Keratinocyte (primary cell): Measurements from ENCODE around the gene HCK. TPM values are rescaled to one million over a fixed set of nuclear protein-coding genes. Genes with fewer than 3 reads are reported as not detected.
A peak's percentile ranks its signal among the peaks of the same experiment; 100 is the strongest.

Source experiments
- DNase-seq: peaks from one replicate; pipeline ENCODE4 v3.0.0-alpha.2; 2011; ENCODE audit warnings: low read depth, missing footprints, low spot score
- FAIRE-seq: peaks from 2 replicates; lab custom pipeline; 2011; peaks lifted over from hg19 to GRCh38; lab: Jason Lieb, UNC
- H2AFZ ChIP-seq: 2 replicates; pipeline ENCODE4 v1.6.0; 2012; ENCODE audit warnings: low read length, control low read depth, inconsistent platforms; ENCODE audit not compliant: control insufficient read depth
- H3K27ac ChIP-seq: 2 replicates; pipeline ENCODE4 v1.5.1; 2011; ENCODE audit warnings: low read length; ENCODE audit not compliant: control insufficient read depth, insufficient read depth
- H3K27me3 ChIP-seq: 3 replicates; pipeline ENCODE4 v1.6.0; 2011; ENCODE audit warnings: low read length; ENCODE audit not compliant: control insufficient read depth, insufficient read depth; ENCODE audit errors: extremely low read depth
- H3K36me3 ChIP-seq, 2 experiments: 2 replicates in 1 of 2; 3 replicates in 1 of 2; pipeline ENCODE4 v1.5.1; 2011; ENCODE audit warnings: low read length in 2 of 2, mild to moderate bottlenecking in 1 of 2; ENCODE audit not compliant: control insufficient read depth in 2 of 2, insufficient read depth in 2 of 2; ENCODE audit errors: extremely low read depth in 1 of 2
- H3K4me1 ChIP-seq: 3 replicates; pipeline ENCODE4 v1.5.1; 2011; ENCODE audit warnings: low read length; ENCODE audit not compliant: control insufficient read depth, insufficient read depth; ENCODE audit errors: extremely low read depth
- H3K4me2 ChIP-seq: 3 replicates; pipeline ENCODE4 v1.6.0; 2011; ENCODE audit warnings: low read depth, low read length; ENCODE audit not compliant: control insufficient read depth, insufficient read depth; ENCODE audit errors: extremely low read depth
- H3K4me3 ChIP-seq, 3 experiments: fragments of 200-600 bp in 1 of 3; sonication (generic) in 1 of 3; 2 replicates in 2 of 3; 3 replicates in 1 of 3; pipeline ENCODE4 v1.5.1; 2011 to 2016; ENCODE audit warnings: low read length in 3 of 3, mild to moderate bottlenecking in 3 of 3, control low read depth in 2 of 3, inconsistent platforms in 1 of 3, low read depth in 1 of 3, mixed read lengths in 1 of 3, mixed run types in 1 of 3, moderate library complexity in 1 of 3; ENCODE audit not compliant: control insufficient read depth in 2 of 3, insufficient read depth in 2 of 3; ENCODE audit errors: extremely low read depth in 1 of 3
- H3K79me2 ChIP-seq: 2 replicates; pipeline ENCODE4 v1.6.0; 2012; ENCODE audit warnings: low read length; ENCODE audit not compliant: control insufficient read depth, insufficient read depth
- H3K9ac ChIP-seq: 3 replicates; pipeline ENCODE4 v1.6.0; 2011; ENCODE audit warnings: low read length; ENCODE audit not compliant: control insufficient read depth, insufficient read depth; ENCODE audit errors: extremely low read depth
- H3K9me1 ChIP-seq: 3 replicates; pipeline ENCODE4 v1.6.0; 2011; ENCODE audit warnings: low read length; ENCODE audit not compliant: control insufficient read depth, insufficient read depth; ENCODE audit errors: extremely low read depth
- H3K9me3 ChIP-seq: 2 replicates; pipeline ENCODE4 v1.5.1; 2012; ENCODE audit warnings: low read depth, low read length; ENCODE audit not compliant: control insufficient read depth
- H4K20me1 ChIP-seq: 3 replicates; pipeline ENCODE4 v1.6.0; 2011; ENCODE audit warnings: low read length; ENCODE audit not compliant: control insufficient read depth, insufficient read depth; ENCODE audit errors: extremely low read depth
- CTCF ChIP-seq, 3 experiments: IDR thresholded peaks in 1 of 3; conservative IDR thresholded peaks in 1 of 3; optimal IDR thresholded peaks in 1 of 3; 2 replicates in 2 of 3; 3 replicates in 1 of 3; pipeline versions ENCODE3 to v1.5.1; 2011; ENCODE audit warnings: low read length in 3 of 3, mild to moderate bottlenecking in 3 of 3, moderate library complexity in 2 of 3, control low read depth in 1 of 3, inconsistent platforms in 1 of 3; ENCODE audit not compliant: insufficient read depth in 2 of 3; ENCODE audit errors: extremely low read depth in 1 of 3
- EZH2 ChIP-seq: IDR thresholded peaks from one replicate; pipeline ENCODE4 v1.6.1; 2012; ENCODE audit warnings: inconsistent platforms, mild to moderate bottlenecking, low read length, moderate library complexity
- dilution Hi-C: fragments of 300-500 bp; cut with MboI; formaldehyde crosslinking; loops from one replicate; pipeline ENCODE4 v1.7.0; 2020; ENCODE audit warnings: low sequenced_read_pairs; ENCODE audit not compliant: extremely low pct_ligation_motif_present
- polyA plus RNA-seq, 5 experiments: library from polyadenylated mRNA; depleted of rRNA in 3 of 5; stranded (reverse) in 3 of 5; stranded (forward) in 1 of 5; unstranded in 1 of 5; fragments of >200 nt; gene quantifications; 1 replicate in 1 of 5; 2 replicates in 3 of 5; 3 replicates in 1 of 5; pipeline versions ENCODE4 v1.2.1 to v1.2.3, GENCODE V29; 2011 to 2012; ENCODE audit warnings: missing spikeins in 2 of 5, low read depth in 1 of 5, low replicate concordance in 1 of 5

HCK gene
- polyA plus RNA-seq, 1 donor (not counting 4 experiments of a cell fraction or from before 2014, with no cell fraction given): not detected

GRCh38 chr20:32019563-32020463 lies 32.2 kb upstream of the HCK start:
- H3K79me2 ChIP-seq: no peaks in the 10 kb centered on the region
- no peak overlapping the region for H3K4me3 ChIP-seq
- H3K4me1 ChIP-seq: peaks cover 5% of the 10 kb centered on the region
- TF ChIP-seq CTCF (optimal IDR thresholded peaks at IDR 0.05 in 1 of 3, IDR thresholded peaks at IDR 0.05 in 1 of 3, conservative IDR thresholded peaks at IDR 0.05 in 1 of 3; ENCODE audit: extremely low read depth in 1 of 3, insufficient read depth in 2 of 3, low read length in 3 of 3): no peak
- peak; percentile 96 for TF ChIP-seq EZH2
- no peak overlapping the region for H3K4me2 ChIP-seq
- FAIRE-seq (no peak), DNase-seq (no peak)
- H3K9me3 ChIP-seq: no peaks in the 10 kb centered on the region
- H3K27ac ChIP-seq: no peak overlapping the region
- H3K9me1 ChIP-seq: no peaks in the 10 kb centered on the region
- no peak overlapping the region for H2AFZ ChIP-seq
- no peak overlapping the region for H3K9ac ChIP-seq
- no peaks in the 10 kb centered on the region for H3K36me3 ChIP-seq
- dilution Hi-C loops: no loop called here
- H3K27me3 ChIP-seq: peaks cover 59% of the 10 kb centered on the region
- H4K20me1 ChIP-seq: no peaks in the 10 kb centered on the region

GRCh38 chr20:32021091-32021490 lies 31.0 kb upstream of the HCK start:
- dilution Hi-C loops: no loop called here
- no peak overlapping the region for H3K9ac ChIP-seq
- TF ChIP-seq CTCF (optimal IDR thresholded peaks at IDR 0.05 in 1 of 3, IDR thresholded peaks at IDR 0.05 in 1 of 3, conservative IDR thresholded peaks at IDR 0.05 in 1 of 3; ENCODE audit: extremely low read depth in 1 of 3, insufficient read depth in 2 of 3, low read length in 3 of 3): no peak
- TF ChIP-seq EZH2: no peak
- no peak overlapping the region for H3K27ac ChIP-seq
- no peaks in the 10 kb centered on the region for H3K9me1 ChIP-seq
- no peak overlapping the region for H3K4me2 ChIP-seq
- FAIRE-seq (no peak), DNase-seq (no peak)
- no peaks in the 10 kb centered on the region for H4K20me1 ChIP-seq
- no peaks in the 10 kb centered on the region for H3K79me2 ChIP-seq
- H3K36me3 ChIP-seq: no peaks in the 10 kb centered on the region
- no peak overlapping the region for H2AFZ ChIP-seq
- peaks cover 5% of the 10 kb centered on the region for H3K4me1 ChIP-seq
- H3K27me3 ChIP-seq: peaks cover 56% of the 10 kb centered on the region
- no peak overlapping the region for H3K4me3 ChIP-seq
- no peaks in the 10 kb centered on the region for H3K9me3 ChIP-seq
